Lower lobe of right lung (tissue), 2 donors: ENCODE results near the gene SHC3. TPM values are rescaled to one million over a fixed set of nuclear protein-coding genes. Genes with fewer than 3 reads are reported as not detected.
"Not testable (repeated sequence)": the region's sequence is repeated elsewhere in the genome, so short reads cannot be mapped to it uniquely, and the experiment has no call there.

Source experiments
- ATAC-seq, 2 donors: fragments of 200-7000 bp; cut with Tn5 transposase; one replicate each; pipeline ENCODE4 v1.9.1; 2020 to 2022; ENCODE audit warnings: mild to moderate bottlenecking in 2 of 2, moderate library complexity in 2 of 2
- DNase-seq: peaks from one replicate; pipeline ENCODE4 v3.0.0-alpha.2; 2020
- H3K27ac ChIP-seq: fragments of 200-600 bp; one replicate; pipeline ENCODE4 v1.8.0; 2022
- H3K27me3 ChIP-seq: fragments of 200-600 bp; one replicate; pipeline ENCODE4 v1.8.0; 2022; ENCODE audit warnings: low read depth
- H3K36me3 ChIP-seq: fragments of 200-600 bp; one replicate; pipeline ENCODE4 v1.8.0; 2022; ENCODE audit warnings: mild to moderate bottlenecking
- H3K4me1 ChIP-seq: fragments of 200-600 bp; one replicate; pipeline ENCODE4 v1.8.0; 2022
- H3K4me3 ChIP-seq: fragments of 200-600 bp; one replicate; pipeline ENCODE4 v1.8.0; 2022; ENCODE audit warnings: mild to moderate bottlenecking
- H3K9me3 ChIP-seq: fragments of 200-600 bp; one replicate; pipeline ENCODE4 v1.8.0; 2022
- intact Hi-C: fragments of 100-400 bp; cut with DNase I; formaldehyde crosslinking; loops from one replicate; pipeline ENCODE4 v1.11.0; 2022
- total RNA-seq: library from RNA; stranded (reverse); fragmentation: NEBNext Ultra II Directional; extraction: Animal tissue kit (Norgen Biotek cat#: 25700); gene quantifications from one replicate; pipeline ENCODE4 v1.2.1, GENCODE V29; 2021
- TF ChIP-seq, protein P1 (sequence below): fragments of 200-600 bp; IDR thresholded peaks from one replicate; pipeline ENCODE4 v1.8.0; 2022; ENCODE audit warnings: antibody characterized with exemption, mild to moderate bottlenecking
- donor health status: DM: no; HTN: yes; CAD: no; lungs with severe emphysema.

SHC3 gene
- total RNA-seq, 1 donor from 2014 or later = 13.2 TPM

GRCh38 chr9:89212171-89212570 is 33.6 kb upstream of the SHC3 start:
- H3K9me3 ChIP-seq = no peaks in the 10 kb centered on the region
- ATAC-seq = no peak
- DNase-seq = no peak
- TF ChIP-seq, protein P1, sequence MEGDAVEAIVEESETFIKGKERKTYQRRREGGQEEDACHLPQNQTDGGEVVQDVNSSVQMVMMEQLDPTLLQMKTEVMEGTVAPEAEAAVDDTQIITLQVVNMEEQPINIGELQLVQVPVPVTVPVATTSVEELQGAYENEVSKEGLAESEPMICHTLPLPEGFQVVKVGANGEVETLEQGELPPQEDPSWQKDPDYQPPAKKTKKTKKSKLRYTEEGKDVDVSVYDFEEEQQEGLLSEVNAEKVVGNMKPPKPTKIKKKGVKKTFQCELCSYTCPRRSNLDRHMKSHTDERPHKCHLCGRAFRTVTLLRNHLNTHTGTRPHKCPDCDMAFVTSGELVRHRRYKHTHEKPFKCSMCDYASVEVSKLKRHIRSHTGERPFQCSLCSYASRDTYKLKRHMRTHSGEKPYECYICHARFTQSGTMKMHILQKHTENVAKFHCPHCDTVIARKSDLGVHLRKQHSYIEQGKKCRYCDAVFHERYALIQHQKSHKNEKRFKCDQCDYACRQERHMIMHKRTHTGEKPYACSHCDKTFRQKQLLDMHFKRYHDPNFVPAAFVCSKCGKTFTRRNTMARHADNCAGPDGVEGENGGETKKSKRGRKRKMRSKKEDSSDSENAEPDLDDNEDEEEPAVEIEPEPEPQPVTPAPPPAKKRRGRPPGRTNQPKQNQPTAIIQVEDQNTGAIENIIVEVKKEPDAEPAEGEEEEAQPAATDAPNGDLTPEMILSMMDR = no peak
- H3K4me1 ChIP-seq = no peaks in the 10 kb centered on the region
- H3K36me3 ChIP-seq = no peaks in the 10 kb centered on the region
- H3K27me3 ChIP-seq = no peaks in the 10 kb centered on the region
- no peak overlapping the region for H3K4me3 ChIP-seq
- no peak overlapping the region for H3K27ac ChIP-seq
- intact Hi-C loops = no loop called here

GRCh38 chr9:89209311-89209710 is 30.7 kb upstream of the SHC3 start:
- intact Hi-C loops, H3K4me1 ChIP-seq, ATAC-seq, DNase-seq, H3K4me3 ChIP-seq, H3K36me3 ChIP-seq, H3K27ac ChIP-seq, H3K9me3 ChIP-seq, H3K27me3 ChIP-seq: not testable (repeated sequence)

GRCh38 chr9:89207026-89207425 is 28.4 kb upstream of the SHC3 start:
- TF ChIP-seq, protein P1 = no peak
- H3K9me3 ChIP-seq = no peaks in the 10 kb centered on the region
- no peak overlapping the region for H3K27ac ChIP-seq
- intact Hi-C loops = no loop called here
- no peak for DNase-seq
- H3K4me3 ChIP-seq = no peak overlapping the region
- no peaks in the 10 kb centered on the region for H3K36me3 ChIP-seq
- no peaks in the 10 kb centered on the region for H3K4me1 ChIP-seq
- no peaks in the 10 kb centered on the region for H3K27me3 ChIP-seq
- no peak for ATAC-seq

DNA sequence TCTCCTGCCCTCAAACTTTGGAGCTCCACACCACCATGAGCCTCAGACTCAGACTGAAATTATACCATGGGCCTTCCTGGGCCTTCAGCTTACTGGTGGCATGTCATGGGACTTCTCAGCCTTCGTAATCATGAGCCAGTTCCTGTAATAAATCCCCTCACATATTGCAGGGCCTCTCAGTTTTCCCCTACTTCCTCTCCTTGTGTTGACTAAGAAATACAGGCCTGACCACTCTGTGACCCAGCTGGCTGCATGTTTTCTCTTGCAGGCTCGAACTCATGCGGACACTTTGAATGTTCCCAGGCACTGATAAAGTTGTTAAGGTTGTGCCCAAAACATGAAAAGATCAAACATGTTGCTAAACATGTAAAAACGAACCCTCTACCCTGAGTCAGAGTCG is 26.2 kb upstream of the SHC3 start:
- intact Hi-C loops = no loop called here
- H3K27ac ChIP-seq = no peak overlapping the region
- H3K9me3 ChIP-seq = no peaks in the 10 kb centered on the region
- TF ChIP-seq, protein P1 = no peak
- no peaks in the 10 kb centered on the region for H3K27me3 ChIP-seq
- DNase-seq (no peak), ATAC-seq (no peak)
- no peak overlapping the region for H3K4me3 ChIP-seq
- no peaks in the 10 kb centered on the region for H3K4me1 ChIP-seq
- no peaks in the 10 kb centered on the region for H3K36me3 ChIP-seq

DNA sequence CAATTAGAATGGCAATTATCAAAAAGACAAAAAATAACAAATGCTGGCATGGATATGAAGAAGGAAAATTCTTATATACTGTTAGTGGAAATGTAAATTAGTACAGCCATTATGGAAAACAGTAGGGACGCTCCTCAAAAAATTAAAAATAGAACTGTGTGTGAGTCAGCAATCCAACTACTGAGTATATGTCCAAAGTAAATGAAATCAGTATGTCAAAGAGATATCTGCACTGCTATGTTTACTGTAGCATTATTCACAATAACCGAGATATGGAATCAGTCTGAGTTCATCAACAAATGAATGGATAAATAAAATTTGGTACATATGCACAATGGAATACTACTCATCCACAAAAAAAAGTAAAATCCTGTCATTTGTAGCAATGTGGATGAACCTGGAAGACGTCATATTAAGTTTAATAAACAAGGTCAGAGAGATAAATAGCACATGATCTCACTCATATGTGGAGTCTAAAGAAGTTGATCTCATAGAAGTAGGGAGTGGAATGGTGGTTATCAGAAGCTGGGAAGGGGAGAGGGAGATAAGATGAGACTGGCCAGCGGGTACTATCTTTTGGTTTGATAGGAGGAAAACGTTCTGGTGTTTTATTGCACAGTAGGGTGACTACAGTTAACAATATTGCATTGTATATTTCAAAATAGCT is 16.6 kb upstream of the SHC3 start:
- TF ChIP-seq, protein P1 = no peak
- intact Hi-C loops = no loop called here
- Histone ChIP-seq H3K36me3 (no peaks in the 10 kb centered on the region), H3K4me3 (no peak overlapping the region), H3K4me1 (no peaks in the 10 kb centered on the region), H3K9me3 (peaks cover 12% of the 10 kb centered on the region), H3K27me3 (no peaks in the 10 kb centered on the region), H3K27ac (no peak overlapping the region)
- no peak for DNase-seq
- ATAC-seq = no peak

DNA sequence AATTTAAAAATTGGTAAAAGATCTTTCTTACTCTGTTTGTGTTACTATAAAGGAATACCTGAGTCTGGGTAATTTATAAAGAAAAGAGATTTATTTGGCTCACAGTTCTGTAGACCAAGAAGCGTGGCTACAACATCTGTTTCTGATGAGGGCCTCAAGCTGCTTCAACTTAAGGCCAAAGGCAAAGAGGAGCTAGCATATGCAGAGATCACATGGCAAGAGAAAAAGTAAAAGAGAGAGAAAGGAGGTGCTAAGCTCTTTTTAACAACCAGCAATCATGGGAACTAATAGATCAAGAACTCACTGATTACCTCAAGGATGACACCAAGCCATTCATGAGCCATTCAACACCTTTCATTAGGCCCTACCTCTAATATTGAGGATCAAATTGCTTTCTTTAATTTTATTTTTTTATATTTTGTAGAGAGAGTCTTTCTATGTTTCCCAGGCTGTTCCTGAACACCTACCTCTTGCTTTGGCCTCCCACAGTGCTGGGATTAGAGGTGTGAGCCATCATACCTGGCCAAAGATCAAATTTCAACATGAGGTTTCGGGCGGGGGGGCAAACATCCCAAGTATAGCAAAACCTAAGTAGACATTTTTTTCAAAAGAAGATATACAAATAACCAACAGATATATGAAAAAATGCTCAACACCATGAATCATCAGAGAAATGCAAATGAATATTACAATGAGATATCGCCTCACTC is 16.0 kb upstream of the SHC3 start:
- Histone ChIP-seq H3K36me3 (no peaks in the 10 kb centered on the region), H3K4me1 (no peaks in the 10 kb centered on the region), H3K9me3 (peaks cover 12% of the 10 kb centered on the region), H3K27me3 (no peaks in the 10 kb centered on the region), H3K27ac (no peak overlapping the region), H3K4me3 (no peak overlapping the region)
- no peak for DNase-seq
- TF ChIP-seq, protein P1 = no peak
- intact Hi-C loops = no loop called here
- no peak for ATAC-seq
